SU-DHL-6 (cell line): ENCODE results near the gene PLP2.
"Not testable (repeated sequence)": the region's sequence is repeated elsewhere in the genome, so short reads cannot be mapped to it uniquely, and the experiment has no call there.

Source experiments
- H2AFZ ChIP-seq: fragments of 200-600 bp; sonication (generic); 2 replicates; pipeline ENCODE4 v1.6.1; 2014; ENCODE audit warnings: low read depth, mild to moderate bottlenecking, moderate library complexity, mixed read lengths, antibody characterized with exemption, low read length; ENCODE audit not compliant: severe bottlenecking
- H3F3A ChIP-seq: fragments of 200-600 bp; shearing (Covaris generic); 2 replicates; pipeline ENCODE4 v1.6.0; 2016; ENCODE audit warnings: antibody characterized with exemption, mild to moderate bottlenecking; ENCODE audit not compliant: insufficient read depth
- H3K27ac ChIP-seq: fragments of 200-600 bp; sonication (generic); 2 replicates; pipeline ENCODE4 v1.5.1; 2016; ENCODE audit warnings: low read depth, mild to moderate bottlenecking, low read length, moderate library complexity, mixed read lengths
- H3K27me3 ChIP-seq: fragments of 200-600 bp; sonication (generic), shearing (Covaris generic); 2 replicates; pipeline ENCODE4 v1.6.0; 2014; ENCODE audit warnings: mild to moderate bottlenecking, low read length
- H3K36me3 ChIP-seq: fragments of 200-600 bp; sonication (generic); 2 replicates; pipeline ENCODE4 v1.6.1; 2014; ENCODE audit warnings: mild to moderate bottlenecking, low read length, mixed read lengths
- H3K4me2 ChIP-seq: fragments of 300-600, 200-600 bp; shearing (Covaris generic), sonication (generic); 2 replicates; pipeline ENCODE4 v1.6.0; 2014; ENCODE audit warnings: low read length, low read depth, mild to moderate bottlenecking; ENCODE audit not compliant: poor library complexity, severe bottlenecking
- H3K4me3 ChIP-seq: fragments of 200-600 bp; sonication (generic); 2 replicates; pipeline ENCODE4 v1.5.1; 2014; ENCODE audit warnings: antibody characterized with exemption, low read length, mild to moderate bottlenecking, mixed read lengths; ENCODE audit not compliant: insufficient read depth, poor library complexity, severe bottlenecking
- H3K79me2 ChIP-seq: fragments of 200-600 bp; sonication (generic); 2 replicates; pipeline ENCODE4 v1.6.1; 2014; ENCODE audit warnings: mild to moderate bottlenecking, low read length, moderate library complexity; ENCODE audit not compliant: insufficient read depth
- H3K9ac ChIP-seq: fragments of 200-600 bp; sonication (generic); 2 replicates; pipeline ENCODE4 v1.7.0; 2014; ENCODE audit warnings: mild to moderate bottlenecking, low read length
- H3K9me2 ChIP-seq: fragments of 200-600 bp; sonication (generic); replicated peaks from 2 replicates; pipeline ENCODE4 v1.6.1; 2014; ENCODE audit warnings: low read length; ENCODE audit not compliant: insufficient read depth
- H3K9me3 ChIP-seq: fragments of 200-600 bp; sonication (generic); 2 replicates; pipeline ENCODE4 v1.6.1; 2014; ENCODE audit warnings: low read length, mixed read lengths; ENCODE audit not compliant: insufficient read depth
- H4K20me1 ChIP-seq: fragments of 200-600 bp; sonication (generic); 2 replicates; pipeline ENCODE4 v1.6.1; 2014; ENCODE audit warnings: low read depth, mild to moderate bottlenecking, antibody characterized with exemption, low read length, moderate library complexity, mixed read lengths
- CTCF ChIP-seq: fragments of 200-600 bp; sonication (generic); IDR thresholded peaks from one replicate; pipeline ENCODE4 v1.5.1; 2017; ENCODE audit warnings: antibody characterized with exemption, mild to moderate bottlenecking, low read length, moderate library complexity; ENCODE audit not compliant: insufficient read depth, poor library complexity, severe bottlenecking
- EZH2phosphoT487 ChIP-seq: fragments of 200-600 bp; sonication (generic), shearing (Covaris generic); conservative IDR thresholded peaks from 2 replicates; pipeline ENCODE4 v1.6.1; 2018; ENCODE audit warnings: mild to moderate bottlenecking, antibody characterized with exemption, low read length, moderate library complexity, mixed read lengths

The PLP2 gene

GRCh38 chrX:49147282-49147681 is 24.4 kb upstream of the PLP2 start:
- no peaks in the 10 kb centered on the region for H3K79me2 ChIP-seq
- H3K27me3 ChIP-seq = no peaks in the 10 kb centered on the region
- no peak overlapping the region for H3K4me3 ChIP-seq
- H3K4me2 ChIP-seq = no peak overlapping the region
- H2AFZ ChIP-seq = no peak overlapping the region
- H3K27ac ChIP-seq = no peak overlapping the region
- no peaks in the 10 kb centered on the region for H3F3A ChIP-seq
- no peak for TF ChIP-seq CTCF
- TF ChIP-seq EZH2phosphoT487 = no peak
- H4K20me1 ChIP-seq = no peaks in the 10 kb centered on the region
- H3K9me3 ChIP-seq = no peaks in the 10 kb centered on the region
- H3K36me3 ChIP-seq = no peaks in the 10 kb centered on the region
- no peaks in the 10 kb centered on the region for H3K9me2 ChIP-seq
- H3K9ac ChIP-seq = no peak overlapping the region

- H3K9me3 ChIP-seq = no peaks in the 10 kb centered on the region
- no peak overlapping the region for H3K4me2 ChIP-seq
- H4K20me1 ChIP-seq = no peaks in the 10 kb centered on the region
- H3K9ac ChIP-seq = no peak overlapping the region
- no peaks in the 10 kb centered on the region for H3K9me2 ChIP-seq
- H3K79me2 ChIP-seq = no peaks in the 10 kb centered on the region
- no peaks in the 10 kb centered on the region for H3F3A ChIP-seq
- no peak overlapping the region for H3K4me3 ChIP-seq
- H3K36me3 ChIP-seq = no peaks in the 10 kb centered on the region
- no peak overlapping the region for H2AFZ ChIP-seq
- no peak overlapping the region for H3K27ac ChIP-seq
- no peak for TF ChIP-seq EZH2phosphoT487
- TF ChIP-seq CTCF = no peak
- no peaks in the 10 kb centered on the region for H3K27me3 ChIP-seq
These were observed 23.8 kb upstream of the PLP2 start for GRCh38 chrX:49147936-49148335.

- H3K4me2 ChIP-seq, H3K9ac ChIP-seq, H4K20me1 ChIP-seq, H3K9me2 ChIP-seq, H3K79me2 ChIP-seq, H2AFZ ChIP-seq, H3K27me3 ChIP-seq, H3K4me3 ChIP-seq, H3K36me3 ChIP-seq, H3F3A ChIP-seq, H3K27ac ChIP-seq, H3K9me3 ChIP-seq: not testable (repeated sequence)
These were observed 23.2 kb upstream of the PLP2 start for GRCh38 chrX:49148390-49149100.

GRCh38 chrX:49149291-49149690 is 22.4 kb upstream of the PLP2 start:
- H3K27me3 ChIP-seq, H3K9me3 ChIP-seq, H2AFZ ChIP-seq, H4K20me1 ChIP-seq, H3K36me3 ChIP-seq, H3F3A ChIP-seq, H3K27ac ChIP-seq, H3K79me2 ChIP-seq, H3K9me2 ChIP-seq, H3K4me2 ChIP-seq, H3K9ac ChIP-seq, H3K4me3 ChIP-seq: not testable (repeated sequence)
